Neural progenitor cell (in vitro differentiated cells): Measurements from ENCODE around the gene RORB. TPM values are rescaled to one million over a fixed set of nuclear protein-coding genes. Genes with fewer than 3 reads are reported as not detected.

ENCODE experiments used
- DNase-seq: peaks from one replicate; pipeline ENCODE4 v3.0.0-alpha.2; 2016; ENCODE audit warnings: low spot score
- H2AFZ ChIP-seq: fragments of 200-600 bp; sonication (generic); replicated peaks from 2 replicates; pipeline ENCODE4 v1.6.1; 2016; ENCODE audit warnings: antibody characterized with exemption
- H3F3A ChIP-seq: fragments of 200-600 bp; sonication (generic); 2 replicates; pipeline ENCODE4 v1.6.1; 2016; ENCODE audit warnings: antibody characterized with exemption, low read depth
- H3K27ac ChIP-seq: fragments of 200-600 bp; sonication (generic); 2 replicates; pipeline ENCODE4 v1.5.1; 2016; ENCODE audit warnings: mild to moderate bottlenecking
- H3K27me3 ChIP-seq: fragments of 200-600 bp; sonication (generic); 2 replicates; pipeline ENCODE4 v1.6.1; 2016; ENCODE audit warnings: mild to moderate bottlenecking, moderate library complexity
- H3K36me3 ChIP-seq: fragments of 200-600 bp; sonication (generic); 2 replicates; pipeline ENCODE4 v1.5.1; 2016
- H3K4me1 ChIP-seq: fragments of 200-600 bp; sonication (generic); 2 replicates; pipeline ENCODE4 v1.6.1; 2016; ENCODE audit warnings: mixed run types
- H3K4me2 ChIP-seq: fragments of 200-600 bp; sonication (generic); 2 replicates; pipeline ENCODE4 v1.6.1; 2016
- H3K4me3 ChIP-seq: fragments of 200-600 bp; sonication (generic); 2 replicates; pipeline ENCODE4 v1.5.1; 2016
- H3K79me2 ChIP-seq: fragments of 200-600 bp; sonication (generic); 2 replicates; pipeline ENCODE4 v1.6.1; 2016; ENCODE audit warnings: low read depth
- H3K9ac ChIP-seq: fragments of 200-600 bp; sonication (generic); 2 replicates; pipeline ENCODE4 v1.6.1; 2016
- H3K9me3 ChIP-seq: fragments of 200-600 bp; sonication (generic); 2 replicates; pipeline ENCODE4 v1.5.1; 2016; ENCODE audit warnings: low read depth
- H4K20me1 ChIP-seq: fragments of 200-600 bp; sonication (generic); 2 replicates; pipeline ENCODE4 v1.6.1; 2016; ENCODE audit warnings: low read depth
- H3K27ac Mint-ChIP-seq: 3 replicates; pipeline ENCODE4 v1.8.0; 2021; ENCODE audit warnings: mixed read lengths
- H3K27me3 Mint-ChIP-seq: 2 replicates; pipeline ENCODE4 v1.8.0; 2022; ENCODE audit warnings: low read depth, mild to moderate bottlenecking, inconsistent platforms, moderate library complexity, mixed read lengths; ENCODE audit not compliant: insufficient read depth
- H3K36me3 Mint-ChIP-seq: 3 replicates; pipeline ENCODE4 v1.8.0; 2021; ENCODE audit warnings: mixed read lengths
- H3K4me1 Mint-ChIP-seq: 3 replicates; pipeline ENCODE4 v1.8.0; 2021; ENCODE audit warnings: mixed read lengths
- H3K4me3 Mint-ChIP-seq: 3 replicates; pipeline ENCODE4 v1.8.0; 2021; ENCODE audit warnings: mild to moderate bottlenecking, moderate library complexity, mixed read lengths
- H3K9me3 Mint-ChIP-seq: 3 replicates; pipeline ENCODE4 v1.8.0; 2020; ENCODE audit warnings: mixed read lengths
- EZH2 ChIP-seq: fragments of 200-600 bp; sonication (generic); IDR thresholded peaks from 2 replicates; pipeline ENCODE4 v1.6.1; 2017; ENCODE audit warnings: antibody characterized with exemption, mild to moderate bottlenecking, moderate library complexity
- EZH2phosphoT487 ChIP-seq: fragments of 200-600 bp; sonication (generic); IDR thresholded peaks from 2 replicates; pipeline ENCODE4 v1.6.1; 2017; ENCODE audit warnings: antibody characterized with exemption
- total RNA-seq: library from RNA; depleted of rRNA; stranded (reverse); fragments of >200 nt; gene quantifications from 2 replicates; pipeline ENCODE4 v1.2.3, GENCODE V29; 2015; ENCODE audit warnings: low replicate concordance
- TF ChIP-seq, protein P1 (sequence below): fragments of 200-600 bp; sonication (generic); IDR thresholded peaks from 2 replicates; pipeline ENCODE4 v1.5.1; 2017; ENCODE audit warnings: antibody characterized with exemption, mild to moderate bottlenecking

Gene RORB
- total RNA-seq, 1 donor from 2014 or later, result 4.2 TPM

DNA sequence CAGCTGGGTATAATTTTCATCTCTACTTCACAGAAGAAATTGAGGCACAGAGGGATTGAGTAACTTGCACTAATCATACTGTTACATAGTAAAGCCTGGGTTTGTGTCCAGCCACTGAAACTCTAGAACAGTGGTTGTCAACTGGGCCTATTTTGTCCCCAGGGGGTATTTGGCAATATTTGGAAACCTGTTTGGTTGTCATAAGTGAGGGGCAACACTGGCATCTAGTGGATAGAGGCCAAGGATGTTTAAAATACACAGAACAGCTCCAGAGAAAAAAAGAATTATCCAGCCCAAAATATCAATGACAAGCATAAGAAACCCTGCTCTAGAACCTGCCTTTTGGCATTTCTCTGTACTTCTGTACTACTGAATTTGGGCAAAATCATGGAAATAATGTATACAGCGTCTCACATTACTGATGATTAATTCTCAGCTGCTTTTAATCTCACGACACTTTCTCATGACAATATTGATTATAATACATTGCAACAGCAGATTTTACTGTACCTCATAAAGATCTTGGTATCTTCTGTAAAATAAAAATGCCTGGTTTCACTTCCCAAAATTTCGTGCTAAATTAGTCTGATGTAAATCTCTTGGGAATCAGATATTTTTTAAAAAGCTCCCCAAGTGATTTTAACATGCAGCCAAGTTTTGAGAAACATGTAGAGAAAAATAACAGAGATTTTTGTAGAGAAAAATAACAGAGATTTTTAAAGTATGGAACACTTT is 112.7 kb downstream of the RORB start:
- H3K79me2 ChIP-seq, result no peaks in the 10 kb centered on the region
- H3K4me1 ChIP-seq, result peaks cover 11% of the 10 kb centered on the region
- peak; percentile 8 for DNase-seq
- TF ChIP-seq EZH2phosphoT487, result no peak
- TF ChIP-seq, protein P1, sequence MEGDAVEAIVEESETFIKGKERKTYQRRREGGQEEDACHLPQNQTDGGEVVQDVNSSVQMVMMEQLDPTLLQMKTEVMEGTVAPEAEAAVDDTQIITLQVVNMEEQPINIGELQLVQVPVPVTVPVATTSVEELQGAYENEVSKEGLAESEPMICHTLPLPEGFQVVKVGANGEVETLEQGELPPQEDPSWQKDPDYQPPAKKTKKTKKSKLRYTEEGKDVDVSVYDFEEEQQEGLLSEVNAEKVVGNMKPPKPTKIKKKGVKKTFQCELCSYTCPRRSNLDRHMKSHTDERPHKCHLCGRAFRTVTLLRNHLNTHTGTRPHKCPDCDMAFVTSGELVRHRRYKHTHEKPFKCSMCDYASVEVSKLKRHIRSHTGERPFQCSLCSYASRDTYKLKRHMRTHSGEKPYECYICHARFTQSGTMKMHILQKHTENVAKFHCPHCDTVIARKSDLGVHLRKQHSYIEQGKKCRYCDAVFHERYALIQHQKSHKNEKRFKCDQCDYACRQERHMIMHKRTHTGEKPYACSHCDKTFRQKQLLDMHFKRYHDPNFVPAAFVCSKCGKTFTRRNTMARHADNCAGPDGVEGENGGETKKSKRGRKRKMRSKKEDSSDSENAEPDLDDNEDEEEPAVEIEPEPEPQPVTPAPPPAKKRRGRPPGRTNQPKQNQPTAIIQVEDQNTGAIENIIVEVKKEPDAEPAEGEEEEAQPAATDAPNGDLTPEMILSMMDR, result peak; percentile 23
- Mint-ChIP-seq H3K36me3 (no peaks in the 10 kb centered on the region), H3K27ac (no peak overlapping the region), H3K4me1 (peaks cover 4% of the 10 kb centered on the region), H3K27me3 (no peaks in the 10 kb centered on the region), H3K9me3 (no peaks in the 10 kb centered on the region), H3K4me3 (no peak overlapping the region)
- H4K20me1 ChIP-seq, result no peaks in the 10 kb centered on the region
- no peaks in the 10 kb centered on the region for H3K36me3 ChIP-seq
- H3K4me3 ChIP-seq, result no peak overlapping the region
- H3K27ac ChIP-seq, result no peak overlapping the region
- H3K4me2 ChIP-seq, result no peak overlapping the region
- peaks cover 5% of the 10 kb centered on the region for H3F3A ChIP-seq
- no peak overlapping the region for H2AFZ ChIP-seq
- H3K27me3 ChIP-seq, result no peaks in the 10 kb centered on the region
- no peak overlapping the region for H3K9ac ChIP-seq
- H3K9me3 ChIP-seq, result no peaks in the 10 kb centered on the region

DNA sequence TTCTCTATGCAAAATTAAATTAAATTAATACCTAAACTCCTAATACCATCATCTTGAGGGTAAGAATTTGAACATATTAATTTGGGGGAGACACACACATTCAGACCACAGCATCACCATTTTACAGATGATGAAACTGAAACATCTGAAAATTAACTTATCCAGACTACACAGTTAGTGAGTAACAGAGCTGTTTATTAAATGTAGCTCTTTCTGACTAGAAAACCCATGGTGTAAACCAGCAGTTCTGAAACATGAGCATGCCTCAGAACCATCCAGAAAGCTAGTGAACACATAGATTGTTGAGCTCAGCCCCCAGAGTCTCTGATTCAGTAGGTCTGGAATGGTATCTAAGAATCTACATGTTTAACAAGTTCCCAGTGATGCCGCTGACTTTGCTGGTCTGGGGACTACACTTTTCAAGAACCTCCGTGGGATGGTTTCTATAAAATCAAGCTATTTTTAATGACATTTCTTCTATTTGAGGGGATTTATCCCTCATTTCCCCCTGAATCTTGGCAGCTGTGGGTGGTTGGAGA is 113.5 kb downstream of the RORB start:
- Mint-ChIP-seq H3K27ac (peak overlapping the region; percentile 11), H3K9me3 (no peaks in the 10 kb centered on the region), H3K27me3 (no peaks in the 10 kb centered on the region), H3K36me3 (no peaks in the 10 kb centered on the region), H3K4me3 (no peak overlapping the region), H3K4me1 (peaks cover 7% of the 10 kb centered on the region)
- H3F3A ChIP-seq, result peaks cover 5% of the 10 kb centered on the region
- no peak overlapping the region for H3K4me3 ChIP-seq
- H3K4me1 ChIP-seq, result peaks cover 19% of the 10 kb centered on the region
- H3K27ac ChIP-seq, result no peak overlapping the region
- H3K79me2 ChIP-seq, result no peaks in the 10 kb centered on the region
- no peak overlapping the region for H2AFZ ChIP-seq
- H3K9ac ChIP-seq, result no peak overlapping the region
- no peaks in the 10 kb centered on the region for H4K20me1 ChIP-seq
- H3K9me3 ChIP-seq, result no peaks in the 10 kb centered on the region
- TF ChIP-seq EZH2phosphoT487 (no peak), EZH2 (no peak)
- TF ChIP-seq, protein P1, result no peak
- no peak overlapping the region for H3K4me2 ChIP-seq
- H3K36me3 ChIP-seq, result no peaks in the 10 kb centered on the region
- H3K27me3 ChIP-seq, result no peaks in the 10 kb centered on the region
- no peak for DNase-seq

DNA sequence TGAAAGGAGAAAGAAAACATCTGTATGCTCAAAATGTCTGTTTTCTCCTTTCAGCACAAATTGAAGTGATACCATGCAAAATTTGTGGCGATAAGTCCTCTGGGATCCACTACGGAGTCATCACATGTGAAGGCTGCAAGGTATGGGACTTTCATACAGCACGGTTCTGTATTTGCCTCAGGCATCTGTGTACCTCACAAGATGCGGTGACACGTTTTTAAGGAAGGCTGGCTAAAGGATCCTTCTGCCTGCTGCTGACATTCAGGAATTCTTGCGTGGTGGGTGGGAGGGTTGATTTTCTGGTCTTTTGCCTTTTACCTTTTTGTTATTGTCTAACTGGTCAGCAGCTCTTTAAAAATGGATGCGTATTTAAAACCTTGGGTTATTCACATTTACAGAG is 133.1 kb downstream of the RORB start:
- H3K9me3 ChIP-seq, result no peaks in the 10 kb centered on the region
- H3K27me3 ChIP-seq, result no peaks in the 10 kb centered on the region
- no peaks in the 10 kb centered on the region for H4K20me1 ChIP-seq
- peaks cover 2% of the 10 kb centered on the region for H3K4me1 Mint-ChIP-seq
- no peak overlapping the region for H3K4me3 ChIP-seq
- no peak for DNase-seq
- no peak overlapping the region for H3K27ac Mint-ChIP-seq
- H3K9me3 Mint-ChIP-seq, result no peaks in the 10 kb centered on the region
- no peak overlapping the region for H3K27ac ChIP-seq
- TF ChIP-seq EZH2phosphoT487 (no peak), EZH2 (no peak)
- TF ChIP-seq, protein P1, result no peak
- H3K36me3 ChIP-seq, result no peaks in the 10 kb centered on the region
- H3F3A ChIP-seq, result no peaks in the 10 kb centered on the region
- no peak overlapping the region for H3K9ac ChIP-seq
- no peaks in the 10 kb centered on the region for H3K27me3 Mint-ChIP-seq
- no peak overlapping the region for H3K4me2 ChIP-seq
- no peaks in the 10 kb centered on the region for H3K79me2 ChIP-seq
- no peaks in the 10 kb centered on the region for H3K4me1 ChIP-seq
- H3K36me3 Mint-ChIP-seq, result no peaks in the 10 kb centered on the region
- H2AFZ ChIP-seq, result no peak overlapping the region
- no peak overlapping the region for H3K4me3 Mint-ChIP-seq
